Prostate gland (tissue), 2 donors: Measurements from ENCODE around the gene ZNF329. TPM values are rescaled to one million over a fixed set of nuclear protein-coding genes. Genes with fewer than 3 reads are reported as not detected.

ENCODE experiments used
- DNase-seq: peaks from one replicate; pipeline ENCODE4 v3.0.0-alpha.2; 2019; ENCODE audit warnings: low spot score
- H3K27ac ChIP-seq, 2 donors: fragments of 200-600 bp; sonication (generic); 2 replicates each; pipeline ENCODE4 v1.5.1; 2017 to 2019
- H3K27me3 ChIP-seq: fragments of 200-600 bp; sonication (generic); replicated peaks from 2 replicates; pipeline ENCODE4 v1.5.1; 2019; ENCODE audit not compliant: insufficient read depth
- H3K36me3 ChIP-seq, 2 donors: fragments of 200-600 bp; sonication (generic); 1 replicate in 1 of 2; 2 replicates in 1 of 2; pipeline versions ENCODE4 v1.5.1 to v1.8.1; 2017 to 2019
- H3K4me1 ChIP-seq: fragments of 200-600 bp; sonication (generic); replicated peaks from 2 replicates; pipeline ENCODE4 v1.5.1; 2019
- H3K4me3 ChIP-seq, 2 donors: fragments of 200-600 bp; sonication (generic); 2 replicates each; pipeline ENCODE4 v1.5.1; 2017 to 2019
- H3K9me3 ChIP-seq: fragments of 200-600 bp; sonication (generic); 2 replicates; pipeline ENCODE4 v1.5.1; 2017
- CTCF ChIP-seq, 4 experiments: fragments of 200-600 bp in 2 of 4; fragments of 450-650 bp in 2 of 4; sonication (generic) in 2 of 4; IDR thresholded peaks; 1 replicate in 3 of 4; 2 replicates in 1 of 4; pipeline ENCODE4 v1.5.1; 2016 to 2019; ENCODE audit warnings: antibody characterized with exemption in 4 of 4, mild to moderate bottlenecking in 2 of 4, moderate library complexity in 2 of 4
- POLR2A ChIP-seq: fragments of 450-650 bp; IDR thresholded peaks from one replicate; pipeline ENCODE4 v1.6.1; 2016; ENCODE audit warnings: antibody characterized with exemption, mild to moderate bottlenecking
- POLR2AphosphoS5 ChIP-seq: sonication (generic); formaldehyde crosslinking; IDR thresholded peaks from one replicate; pipeline ENCODE4 v1.6.1; 2017; ENCODE audit warnings: antibody characterized with exemption
- WGBS: methylation state at CpG from one replicate; pipeline ENCODE4 v1.1.5; 2018; 5-methylcytosine and 5-hydroxymethylcytosine counted together
- intact Hi-C: fragments of 100-400 bp; cut with DNase I; formaldehyde crosslinking; loops from one replicate; pipeline ENCODE4 v1.14.2; 2022
- total RNA-seq, 2 donors: library from RNA; depleted of rRNA; stranded (reverse); fragments of >200 nt; gene quantifications; one replicate each; pipeline ENCODE4 v1.1.0, GENCODE V29; 2016

The ZNF329 gene
- total RNA-seq, 2 donors from 2014 or later: 14.7 to 18.4 TPM

DNA sequence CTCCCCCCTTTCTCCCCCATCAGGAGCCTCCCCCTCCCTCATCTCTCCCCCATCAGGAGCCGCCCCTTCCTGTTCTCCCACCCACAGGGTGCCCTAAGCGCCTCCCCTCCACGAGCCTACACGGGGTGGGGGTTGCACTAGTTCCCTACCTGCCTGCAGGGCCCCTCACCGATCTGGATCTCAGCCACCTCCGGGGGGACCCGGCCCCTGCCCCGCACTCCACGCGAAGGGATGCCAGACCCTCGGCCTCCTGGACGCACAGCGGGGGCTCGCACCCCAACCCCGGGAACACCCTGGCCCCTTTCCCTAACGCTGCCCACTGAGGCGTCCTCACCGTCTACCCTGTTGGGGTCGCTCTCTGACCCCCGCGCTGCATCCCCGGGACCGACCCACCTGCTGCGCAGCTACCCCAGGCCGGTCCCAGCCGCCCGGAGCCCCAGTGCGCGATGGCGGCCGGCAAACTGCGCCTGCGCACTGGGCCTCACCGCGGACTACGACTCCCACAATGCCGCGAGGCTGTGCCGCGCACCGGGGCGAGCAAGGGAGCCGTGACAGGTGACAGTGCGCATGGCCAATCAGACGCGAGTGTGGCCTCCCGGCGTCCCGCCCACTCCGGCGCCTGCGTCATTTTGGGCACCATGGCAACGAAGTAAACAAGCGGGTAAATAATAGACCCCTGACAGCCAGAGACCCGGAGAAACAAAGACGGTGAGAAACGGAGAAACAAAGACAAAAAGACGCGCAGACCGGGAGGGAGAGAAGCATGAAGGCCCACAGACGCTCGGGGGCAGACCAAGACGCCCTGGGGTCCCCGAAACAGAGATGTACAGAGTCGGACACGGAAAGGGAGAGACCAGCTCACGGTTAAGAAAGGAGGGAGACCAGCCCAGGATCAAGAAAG lies 52.6 kb downstream of the ZNF329 start, which contains the start of gene ZSCAN18:
Gene ZSCAN18 (minus strand): TSS at position 451 of the 901 bp plus-strand sequence. CDS start 7,964 bp downstream, outside the sequence.
- peak within 1 kb of the TSS; percentile 80 to 93 for H3K4me3 ChIP-seq
- peak; percentile 96 for DNase-seq
- H3K9me3 ChIP-seq: no peaks in the 10 kb centered on the region
- WGBS: under 1% methylated on average over 66 of the region's 67 CpGs
- H3K27ac ChIP-seq: peak within 1 kb of the TSS; percentile 86 to 88
- intact Hi-C loops: no loop called here
- TF ChIP-seq CTCF (IDR thresholded peaks at IDR 0.05): no peak
- TF ChIP-seq POLR2A: peak; percentile 61
- peak; percentile 95 for TF ChIP-seq POLR2AphosphoS5
- H3K4me1 ChIP-seq: peaks cover 3% of the 10 kb centered on the region
- no peaks in the 10 kb centered on the region for H3K27me3 ChIP-seq
- no peaks in the 10 kb centered on the region for H3K36me3 ChIP-seq

- H3K27ac ChIP-seq: peak overlapping the region; percentile 86 to 88
- intact Hi-C loops: no loop called here
- DNase-seq: no peak
- no peak for TF ChIP-seq POLR2AphosphoS5
- TF ChIP-seq POLR2A: no peak
- TF ChIP-seq CTCF (IDR thresholded peaks at IDR 0.05): no peak
- peak overlapping the region; percentile 80 to 93 for H3K4me3 ChIP-seq
- peaks cover 3% of the 10 kb centered on the region for H3K4me1 ChIP-seq
- H3K9me3 ChIP-seq: no peaks in the 10 kb centered on the region
- no peaks in the 10 kb centered on the region for H3K27me3 ChIP-seq
- H3K36me3 ChIP-seq: no peaks in the 10 kb centered on the region
- WGBS: 34% methylated on average over 8 of the region's 8 CpGs
Observed at GRCh38 chr19:58097349-58097748, 53.2 kb downstream of the ZNF329 start.

DNA sequence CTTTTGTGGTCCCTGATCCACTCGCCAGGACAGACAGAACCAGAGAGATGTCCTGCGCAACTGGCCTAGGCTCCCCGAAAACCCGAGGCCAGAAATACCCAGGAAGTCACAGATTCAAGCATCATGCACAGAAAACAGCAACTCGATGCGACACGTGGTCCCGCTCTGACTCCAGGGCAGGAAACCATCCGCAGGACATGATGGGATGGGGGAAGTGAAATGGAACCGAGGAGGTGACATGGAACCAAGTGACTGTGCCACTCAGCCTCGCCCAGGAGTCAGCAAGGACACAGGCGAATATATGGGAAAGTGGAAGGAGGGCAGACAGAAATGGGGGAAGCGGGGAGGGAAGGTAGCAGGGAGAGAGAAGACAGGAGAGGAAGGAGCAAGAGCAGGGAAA lies 53.7 kb downstream of the ZNF329 start:
- 85% methylated on average over 13 of the region's 13 CpGs for WGBS
- Histone ChIP-seq H3K27ac (no peak overlapping the region), H3K4me3 (peak overlapping the region in 1 of 2 donors; percentile 80), H3K36me3 (no peaks in the 10 kb centered on the region), H3K4me1 (peaks cover 3% of the 10 kb centered on the region), H3K27me3 (no peaks in the 10 kb centered on the region), H3K9me3 (no peaks in the 10 kb centered on the region)
- intact Hi-C loops: no loop called here
- DNase-seq: no peak
- TF ChIP-seq POLR2A (no peak), CTCF (IDR thresholded peaks at IDR 0.05) (no peak), POLR2AphosphoS5 (no peak)

GRCh38 chr19:58095328-58095727 lies 55.3 kb downstream of the ZNF329 start:
- H3K9me3 ChIP-seq: no peaks in the 10 kb centered on the region
- no peak for TF ChIP-seq POLR2A
- no peak for TF ChIP-seq POLR2AphosphoS5
- TF ChIP-seq CTCF (IDR thresholded peaks at IDR 0.05): no peak
- no peak overlapping the region for H3K4me3 ChIP-seq
- H3K27ac ChIP-seq: no peak overlapping the region
- no peaks in the 10 kb centered on the region for H3K27me3 ChIP-seq
- H3K36me3 ChIP-seq: no peaks in the 10 kb centered on the region
- no peak for DNase-seq
- intact Hi-C loops: no loop called here
- peaks cover 3% of the 10 kb centered on the region for H3K4me1 ChIP-seq
- WGBS: 94% methylated on average over 10 of the region's 10 CpGs
